GM23338 (cell line): ENCODE data around the gene DNAAF3. TPM values are rescaled to one million over a fixed set of nuclear protein-coding genes. Genes with fewer than 3 reads are reported as not detected.

Experiments
- ATAC-seq: fragments of 200-7000 bp; cut with Tn5 transposase; 3 replicates; pipeline ENCODE4 v1.9.1; 2020
- DNase-seq: peaks from one replicate; pipeline ENCODE4 v3.0.0-alpha.2; 2015; ENCODE audit warnings: low spot score
- H2AFZ ChIP-seq: fragments of 200-600 bp; sonication (generic); 2 replicates; pipeline ENCODE4 v1.8.0; 2016; ENCODE audit warnings: antibody characterized with exemption, mild to moderate bottlenecking, moderate library complexity
- H3F3A ChIP-seq: fragments of 200-600 bp; sonication (generic); replicated peaks from 2 replicates; pipeline ENCODE4 v1.8.0; 2017; ENCODE audit warnings: antibody characterized with exemption, mixed run types, low read depth
- H3K27ac ChIP-seq: fragments of 200-600 bp; sonication (generic); 2 replicates; pipeline ENCODE4 v1.6.1; 2016; ENCODE audit warnings: low read depth
- H3K27me3 ChIP-seq: fragments of 200-600 bp; sonication (generic); 2 replicates; pipeline ENCODE4 v1.8.0; 2016; ENCODE audit warnings: mild to moderate bottlenecking, mixed run types, moderate library complexity; ENCODE audit not compliant: insufficient read depth
- H3K36me3 ChIP-seq: fragments of 200-600 bp; sonication (generic); 2 replicates; pipeline ENCODE4 v1.8.0; 2016; ENCODE audit warnings: mild to moderate bottlenecking; ENCODE audit not compliant: insufficient read depth
- H3K4me1 ChIP-seq: fragments of 200-600 bp; sonication (generic); 2 replicates; pipeline ENCODE4 v1.8.0; 2016; ENCODE audit warnings: mild to moderate bottlenecking, moderate library complexity; ENCODE audit not compliant: insufficient read depth
- H3K4me2 ChIP-seq: fragments of 200-600 bp; sonication (generic); 2 replicates; pipeline ENCODE4 v1.7.1; 2017; ENCODE audit warnings: mixed run types
- H3K4me3 ChIP-seq: fragments of 200-600 bp; sonication (generic); 2 replicates; pipeline ENCODE4 v1.6.1; 2016; ENCODE audit warnings: mixed run types
- H3K79me2 ChIP-seq: fragments of 200-600 bp; sonication (generic); replicated peaks from 2 replicates; pipeline ENCODE4 v1.8.0; 2017; ENCODE audit warnings: mild to moderate bottlenecking; ENCODE audit not compliant: insufficient read depth
- H3K9me2 ChIP-seq: fragments of 200-600 bp; sonication (generic); 2 replicates; pipeline ENCODE4 v1.8.0; 2017; ENCODE audit not compliant: insufficient read depth
- H4K20me1 ChIP-seq: fragments of 200-600 bp; sonication (generic); replicated peaks from 2 replicates; pipeline ENCODE4 v1.8.0; 2017; ENCODE audit warnings: mild to moderate bottlenecking; ENCODE audit not compliant: insufficient read depth
- H3K27ac Mint-ChIP-seq: 2 replicates; pipeline ENCODE4 v1.8.0; 2020; ENCODE audit warnings: inconsistent platforms, mild to moderate bottlenecking, moderate library complexity, mixed read lengths
- H3K27me3 Mint-ChIP-seq: 3 replicates; pipeline ENCODE4 v1.8.0; 2022; ENCODE audit warnings: low read depth, mild to moderate bottlenecking, moderate library complexity, mixed read lengths, inconsistent platforms; ENCODE audit not compliant: insufficient read depth, poor library complexity
- H3K36me3 Mint-ChIP-seq: 3 replicates; pipeline ENCODE4 v1.8.0; 2021; ENCODE audit warnings: low read depth, mild to moderate bottlenecking, inconsistent platforms, moderate library complexity, mixed read lengths
- H3K4me1 Mint-ChIP-seq: 3 replicates; pipeline ENCODE4 v1.8.0; 2020; ENCODE audit warnings: mild to moderate bottlenecking, inconsistent platforms, mixed read lengths
- H3K4me3 Mint-ChIP-seq: 3 replicates; pipeline ENCODE4 v1.8.0; 2021; ENCODE audit warnings: moderate library complexity, mild to moderate bottlenecking, inconsistent platforms, mixed read lengths
- H3K9me3 Mint-ChIP-seq: 3 replicates; pipeline ENCODE4 v1.8.0; 2020; ENCODE audit warnings: moderate library complexity, mild to moderate bottlenecking, inconsistent platforms, mixed read lengths
- CREB1 ChIP-seq: fragments of 250-450 bp; sonication (Bioruptor Pico); IDR thresholded peaks from 2 replicates; pipeline ENCODE4 v1.5.0; 2020; ENCODE audit warnings: low read depth, mild to moderate bottlenecking, moderate library complexity
- EZH2 ChIP-seq: fragments of 200-600 bp; sonication (generic); IDR thresholded peaks from one replicate; pipeline ENCODE4 v1.8.0; 2017; ENCODE audit warnings: antibody characterized with exemption, mild to moderate bottlenecking, low read depth; ENCODE audit not compliant: unreplicated experiment
- EZH2phosphoT487 ChIP-seq: fragments of 200-600 bp; sonication (generic); IDR thresholded peaks from one replicate; pipeline ENCODE4 v1.8.1; 2018; ENCODE audit warnings: antibody characterized with exemption; ENCODE audit not compliant: unreplicated experiment
- JUNB ChIP-seq: IDR thresholded peaks from one replicate; pipeline ENCODE4 v1.6.1; 2016; ENCODE audit warnings: antibody characterized with exemption; ENCODE audit not compliant: unreplicated experiment
- NANOG ChIP-seq: IDR thresholded peaks from 2 replicates; pipeline ENCODE4 v1.6.1; 2016; ENCODE audit warnings: antibody characterized with exemption, borderline replicate concordance
- POLR2AphosphoS5 ChIP-seq: IDR thresholded peaks from 2 replicates; pipeline ENCODE4 v1.6.1; 2016; ENCODE audit warnings: antibody characterized with exemption, low read depth
- STAT1 ChIP-seq: IDR thresholded peaks from one replicate; pipeline ENCODE4 v1.6.1; 2016; ENCODE audit warnings: antibody characterized with exemption; ENCODE audit not compliant: unreplicated experiment
- ZNF114 ChIP-seq: fragments of 250-450 bp; sonication (Bioruptor Pico); IDR thresholded peaks from 2 replicates; pipeline ENCODE4 v1.5.0; 2020; ENCODE audit warnings: mild to moderate bottlenecking, moderate library complexity
- ZNF331 ChIP-seq: fragments of 250-450 bp; sonication (Bioruptor Pico); IDR thresholded peaks from 2 replicates; pipeline ENCODE4 v1.5.0; 2020; ENCODE audit warnings: low read depth, mild to moderate bottlenecking, moderate library complexity
- polyA plus RNA-seq: library from polyadenylated mRNA; unstranded; fragments of >200 nt; fragmentation: Nextera tagmentation; extraction: Ambion mirVana; gene quantifications from 2 replicates; pipeline ENCODE4 v1.2.1, GENCODE V29; 2016
- total RNA-seq: library from RNA; depleted of rRNA; stranded (reverse); fragments of >200 nt; shearing (Covaris generic); gene quantifications from 2 replicates; pipeline ENCODE4 v1.2.3, GENCODE V29; 2014
- TF ChIP-seq, protein P1 (sequence below), 2 experiments: fragments of 200-600 bp in 1 of 2; sonication (generic) in 1 of 2; conservative IDR thresholded peaks; 2 replicates each; pipeline versions ENCODE4 v1.5.1 to v1.6.1; 2016 to 2017; ENCODE audit warnings: antibody characterized with exemption in 2 of 2, low read depth in 2 of 2, mild to moderate bottlenecking in 2 of 2, moderate library complexity in 1 of 2
- TF ChIP-seq, protein P2 (sequence below): IDR thresholded peaks from one replicate; pipeline ENCODE4 v1.6.1; 2018; ENCODE audit warnings: antibody characterized with exemption; ENCODE audit not compliant: unreplicated experiment
- TF ChIP-seq, protein P3 (sequence below): IDR thresholded peaks from 2 replicates; pipeline ENCODE4 v1.6.1; 2016; ENCODE audit warnings: antibody characterized with exemption

Gene DNAAF3
- total and polyA plus RNA-seq, 2 experiments from 2014 or later: 8.5 to 9.0 TPM

GRCh38 chr19:55132453-55133129 is 33.8 kb downstream of the DNAAF3 start:
- no peaks in the 10 kb centered on the region for H3K27me3 ChIP-seq
- no peaks in the 10 kb centered on the region; the same call in 1 of the 2 replicates for H3K36me3 ChIP-seq
- H3K27ac ChIP-seq: 0 out of 2 replicates have a peak overlapping the region, but pooled peaks have one; percentile 39
- peaks cover 7% of the 10 kb centered on the region; the same call in 1 of the 2 replicates for H3F3A ChIP-seq
- no peak for TF ChIP-seq EZH2
- TF ChIP-seq JUNB: no peak
- TF ChIP-seq, protein P1, sequence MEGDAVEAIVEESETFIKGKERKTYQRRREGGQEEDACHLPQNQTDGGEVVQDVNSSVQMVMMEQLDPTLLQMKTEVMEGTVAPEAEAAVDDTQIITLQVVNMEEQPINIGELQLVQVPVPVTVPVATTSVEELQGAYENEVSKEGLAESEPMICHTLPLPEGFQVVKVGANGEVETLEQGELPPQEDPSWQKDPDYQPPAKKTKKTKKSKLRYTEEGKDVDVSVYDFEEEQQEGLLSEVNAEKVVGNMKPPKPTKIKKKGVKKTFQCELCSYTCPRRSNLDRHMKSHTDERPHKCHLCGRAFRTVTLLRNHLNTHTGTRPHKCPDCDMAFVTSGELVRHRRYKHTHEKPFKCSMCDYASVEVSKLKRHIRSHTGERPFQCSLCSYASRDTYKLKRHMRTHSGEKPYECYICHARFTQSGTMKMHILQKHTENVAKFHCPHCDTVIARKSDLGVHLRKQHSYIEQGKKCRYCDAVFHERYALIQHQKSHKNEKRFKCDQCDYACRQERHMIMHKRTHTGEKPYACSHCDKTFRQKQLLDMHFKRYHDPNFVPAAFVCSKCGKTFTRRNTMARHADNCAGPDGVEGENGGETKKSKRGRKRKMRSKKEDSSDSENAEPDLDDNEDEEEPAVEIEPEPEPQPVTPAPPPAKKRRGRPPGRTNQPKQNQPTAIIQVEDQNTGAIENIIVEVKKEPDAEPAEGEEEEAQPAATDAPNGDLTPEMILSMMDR (conservative IDR thresholded peaks at IDR 0.05; ENCODE audit: low read depth in 2 of 2): peak; percentile 36 to 56
- no peak overlapping the region for H2AFZ ChIP-seq
- Mint-ChIP-seq H3K9me3 (no peaks in the 10 kb centered on the region), H3K27ac (no peak overlapping the region), H3K36me3 (peaks cover 12% of the 10 kb centered on the region), H3K4me1 (peaks cover 19% of the 10 kb centered on the region), H3K27me3 (peaks cover 6% of the 10 kb centered on the region), H3K4me3 (no peak overlapping the region)
- ATAC-seq: peak; percentile 18; the same call in 2 of the 3 replicates
- no peak overlapping the region for H3K4me3 ChIP-seq
- no peaks in the 10 kb centered on the region; the same call in 1 of the 2 replicates for H4K20me1 ChIP-seq
- peaks cover 18% of the 10 kb centered on the region; the same call in 1 of the 2 replicates for H3K4me1 ChIP-seq
- H3K9me2 ChIP-seq: no peaks in the 10 kb centered on the region
- no peaks in the 10 kb centered on the region for H3K79me2 ChIP-seq
- H3K4me2 ChIP-seq: 0 out of 2 replicates have a peak overlapping the region, but pooled peaks have one; percentile 38
- DNase-seq: peak; percentile 57

DNA sequence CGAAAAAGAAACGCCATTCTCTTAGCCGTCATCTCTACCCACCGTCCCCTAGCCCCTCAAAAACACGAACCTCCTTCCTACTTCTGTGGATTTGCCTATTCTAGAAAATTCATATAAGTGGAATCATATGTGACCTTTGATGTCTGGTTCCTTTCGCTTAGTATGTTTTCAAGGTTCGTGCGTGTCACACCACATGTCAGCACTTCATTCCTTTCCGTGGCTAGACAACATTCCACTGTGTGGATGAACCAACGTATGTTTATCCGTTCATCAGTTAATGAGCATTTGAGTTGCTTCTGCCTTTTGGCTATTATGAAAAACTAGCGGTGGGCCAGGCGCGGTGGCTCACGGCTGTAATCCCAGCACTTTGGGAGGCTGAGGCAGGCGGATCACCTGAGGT is 35.0 kb downstream of the DNAAF3 start:
- Mint-ChIP-seq H3K36me3 (peaks cover 12% of the 10 kb centered on the region), H3K4me1 (peaks cover 19% of the 10 kb centered on the region), H3K4me3 (no peak overlapping the region), H3K27ac (no peak overlapping the region), H3K9me3 (no peaks in the 10 kb centered on the region), H3K27me3 (peaks cover 4% of the 10 kb centered on the region)
- Histone ChIP-seq H3K4me3 (no peak overlapping the region), H3K27ac (no peak overlapping the region), H4K20me1 (no peaks in the 10 kb centered on the region; the same call in 1 of the 2 replicates), H3K36me3 (no peaks in the 10 kb centered on the region; the same call in 1 of the 2 replicates), H2AFZ (no peak overlapping the region), H3K79me2 (no peaks in the 10 kb centered on the region), H3F3A (peaks cover 7% of the 10 kb centered on the region; the same call in 1 of the 2 replicates), H3K9me2 (no peaks in the 10 kb centered on the region), H3K27me3 (no peaks in the 10 kb centered on the region), H3K4me1 (peaks cover 18% of the 10 kb centered on the region; the same call in 1 of the 2 replicates), H3K4me2 (no peak overlapping the region)
- ATAC-seq: no peak
- no peak for DNase-seq
- TF ChIP-seq JUNB: no peak
- TF ChIP-seq, protein P2, sequence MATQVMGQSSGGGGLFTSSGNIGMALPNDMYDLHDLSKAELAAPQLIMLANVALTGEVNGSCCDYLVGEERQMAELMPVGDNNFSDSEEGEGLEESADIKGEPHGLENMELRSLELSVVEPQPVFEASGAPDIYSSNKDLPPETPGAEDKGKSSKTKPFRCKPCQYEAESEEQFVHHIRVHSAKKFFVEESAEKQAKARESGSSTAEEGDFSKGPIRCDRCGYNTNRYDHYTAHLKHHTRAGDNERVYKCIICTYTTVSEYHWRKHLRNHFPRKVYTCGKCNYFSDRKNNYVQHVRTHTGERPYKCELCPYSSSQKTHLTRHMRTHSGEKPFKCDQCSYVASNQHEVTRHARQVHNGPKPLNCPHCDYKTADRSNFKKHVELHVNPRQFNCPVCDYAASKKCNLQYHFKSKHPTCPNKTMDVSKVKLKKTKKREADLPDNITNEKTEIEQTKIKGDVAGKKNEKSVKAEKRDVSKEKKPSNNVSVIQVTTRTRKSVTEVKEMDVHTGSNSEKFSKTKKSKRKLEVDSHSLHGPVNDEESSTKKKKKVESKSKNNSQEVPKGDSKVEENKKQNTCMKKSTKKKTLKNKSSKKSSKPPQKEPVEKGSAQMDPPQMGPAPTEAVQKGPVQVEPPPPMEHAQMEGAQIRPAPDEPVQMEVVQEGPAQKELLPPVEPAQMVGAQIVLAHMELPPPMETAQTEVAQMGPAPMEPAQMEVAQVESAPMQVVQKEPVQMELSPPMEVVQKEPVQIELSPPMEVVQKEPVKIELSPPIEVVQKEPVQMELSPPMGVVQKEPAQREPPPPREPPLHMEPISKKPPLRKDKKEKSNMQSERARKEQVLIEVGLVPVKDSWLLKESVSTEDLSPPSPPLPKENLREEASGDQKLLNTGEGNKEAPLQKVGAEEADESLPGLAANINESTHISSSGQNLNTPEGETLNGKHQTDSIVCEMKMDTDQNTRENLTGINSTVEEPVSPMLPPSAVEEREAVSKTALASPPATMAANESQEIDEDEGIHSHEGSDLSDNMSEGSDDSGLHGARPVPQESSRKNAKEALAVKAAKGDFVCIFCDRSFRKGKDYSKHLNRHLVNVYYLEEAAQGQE: no peak
- no peak for TF ChIP-seq EZH2phosphoT487
- no peak for TF ChIP-seq NANOG
- TF ChIP-seq, protein P3, sequence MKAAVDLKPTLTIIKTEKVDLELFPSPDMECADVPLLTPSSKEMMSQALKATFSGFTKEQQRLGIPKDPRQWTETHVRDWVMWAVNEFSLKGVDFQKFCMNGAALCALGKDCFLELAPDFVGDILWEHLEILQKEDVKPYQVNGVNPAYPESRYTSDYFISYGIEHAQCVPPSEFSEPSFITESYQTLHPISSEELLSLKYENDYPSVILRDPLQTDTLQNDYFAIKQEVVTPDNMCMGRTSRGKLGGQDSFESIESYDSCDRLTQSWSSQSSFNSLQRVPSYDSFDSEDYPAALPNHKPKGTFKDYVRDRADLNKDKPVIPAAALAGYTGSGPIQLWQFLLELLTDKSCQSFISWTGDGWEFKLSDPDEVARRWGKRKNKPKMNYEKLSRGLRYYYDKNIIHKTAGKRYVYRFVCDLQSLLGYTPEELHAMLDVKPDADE: no peak
- no peak for TF ChIP-seq CREB1 (CRISPR knock-in tag)
- TF ChIP-seq EZH2: no peak
- TF ChIP-seq, protein P1 (conservative IDR thresholded peaks at IDR 0.05; ENCODE audit: low read depth in 2 of 2): no peak
- TF ChIP-seq ZNF114 (CRISPR knock-in tag): no peak
- no peak for TF ChIP-seq STAT1
- TF ChIP-seq ZNF331: no peak
- no peak for TF ChIP-seq POLR2AphosphoS5
